ENCODE data around the gene DSCAM. TPM values are rescaled to one million over a fixed set of nuclear protein-coding genes. Genes with fewer than 3 reads are reported as not detected.

DSCAM gene
- total and polyA plus RNA-seq, 2 donors (not counting 3 experiments of a cell fraction or from before 2014, with no cell fraction given), result not detected

DNA sequence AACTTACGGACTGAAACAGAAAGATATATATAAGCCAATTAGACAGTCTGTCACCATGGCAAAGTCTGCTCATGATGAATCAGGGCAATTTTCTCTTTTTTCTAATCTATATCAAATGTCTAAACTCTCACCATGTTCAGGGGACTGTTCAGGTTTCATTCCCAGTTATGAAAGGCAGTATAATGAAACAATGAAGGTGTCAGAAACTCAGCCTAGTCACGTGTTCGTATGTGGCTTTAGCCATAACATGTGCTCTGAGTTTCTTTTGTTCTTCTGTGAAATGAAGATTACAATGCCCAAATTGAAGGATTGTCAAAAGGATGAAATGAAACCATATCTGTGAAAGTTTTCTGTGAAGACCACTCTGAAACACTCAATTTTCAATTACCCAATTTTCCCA is 392.9 kb downstream of the DSCAM start:
- Histone ChIP-seq H3K9ac (replicated peaks; ENCODE audit: extremely low read depth, insufficient read depth, low read length) (no peak overlapping the region), H3K4me3 (replicated peaks in 1 of 3; ENCODE audit: insufficient read depth in 1 of 3, low read depth in 1 of 3, low read length in 3 of 3) (no peak overlapping the region), H2AFZ (ENCODE audit: low read depth, low read length) (no peak overlapping the region), H3K27ac (ENCODE audit: insufficient read depth, low read depth, low read length) (no peak overlapping the region), H4K20me1 (replicated peaks; ENCODE audit: control insufficient read depth, extremely low read depth, insufficient read depth, low read length) (no peaks in the 10 kb centered on the region), H3K4me1 (ENCODE audit: control insufficient read depth, extremely low read depth, insufficient read depth, low read length) (no peaks in the 10 kb centered on the region), H3K36me3 (ENCODE audit: control insufficient read depth in 2 of 2, extremely low read depth in 1 of 2, insufficient read depth in 2 of 2, low read length in 2 of 2) (no peaks in the 10 kb centered on the region), H3K4me2 (ENCODE audit: insufficient read depth, low read length) (no peak overlapping the region), H3K9me3 (replicated peaks; ENCODE audit: control insufficient read depth, insufficient read depth, low read length) (no peaks in the 10 kb centered on the region), H3K9me1 (replicated peaks; ENCODE audit: control insufficient read depth, extremely low read depth, insufficient read depth, low read length) (no peaks in the 10 kb centered on the region), H3K27me3 (ENCODE audit: control insufficient read depth in 2 of 2, insufficient read depth in 2 of 2, low read length in 2 of 2) (no peaks in the 10 kb centered on the region), H3K79me2 (ENCODE audit: control insufficient read depth, insufficient read depth, low read length) (no peaks in the 10 kb centered on the region)
- dilution Hi-C loops (cut with MboI; ENCODE audit: extremely low pct_ligation_motif_present, low sequenced_read_pairs) (no loop called here), intact Hi-C loops (cut with micrococcal nuclease) (no loop called here)
- CTCF ChIA-PET, result no interaction called here
- no peak for TF ChIP-seq POLR2AphosphoS5 (IDR thresholded peaks at IDR 0.05; ENCODE audit: insufficient read depth, low read depth, low read length)
- no peak for TF ChIP-seq EZH2 (IDR thresholded peaks at IDR 0.05; ENCODE audit: borderline replicate concordance, low read depth, low read length, severe bottlenecking)
- TF ChIP-seq POLR2A (IDR thresholded peaks at IDR 0.05; ENCODE audit: low read depth, low read length), result no peak
- no peak for TF ChIP-seq FOS (IDR thresholded peaks at IDR 0.05; ENCODE audit: borderline replicate concordance, insufficient read depth, low read length)
- TF ChIP-seq, protein P1, sequence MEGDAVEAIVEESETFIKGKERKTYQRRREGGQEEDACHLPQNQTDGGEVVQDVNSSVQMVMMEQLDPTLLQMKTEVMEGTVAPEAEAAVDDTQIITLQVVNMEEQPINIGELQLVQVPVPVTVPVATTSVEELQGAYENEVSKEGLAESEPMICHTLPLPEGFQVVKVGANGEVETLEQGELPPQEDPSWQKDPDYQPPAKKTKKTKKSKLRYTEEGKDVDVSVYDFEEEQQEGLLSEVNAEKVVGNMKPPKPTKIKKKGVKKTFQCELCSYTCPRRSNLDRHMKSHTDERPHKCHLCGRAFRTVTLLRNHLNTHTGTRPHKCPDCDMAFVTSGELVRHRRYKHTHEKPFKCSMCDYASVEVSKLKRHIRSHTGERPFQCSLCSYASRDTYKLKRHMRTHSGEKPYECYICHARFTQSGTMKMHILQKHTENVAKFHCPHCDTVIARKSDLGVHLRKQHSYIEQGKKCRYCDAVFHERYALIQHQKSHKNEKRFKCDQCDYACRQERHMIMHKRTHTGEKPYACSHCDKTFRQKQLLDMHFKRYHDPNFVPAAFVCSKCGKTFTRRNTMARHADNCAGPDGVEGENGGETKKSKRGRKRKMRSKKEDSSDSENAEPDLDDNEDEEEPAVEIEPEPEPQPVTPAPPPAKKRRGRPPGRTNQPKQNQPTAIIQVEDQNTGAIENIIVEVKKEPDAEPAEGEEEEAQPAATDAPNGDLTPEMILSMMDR (IDR thresholded peaks at IDR 0.05; ENCODE audit: extremely low read depth in 1 of 2, insufficient read depth in 1 of 2, low read depth in 1 of 2, low read length in 2 of 2), result no peak
- TF ChIP-seq, protein P2, sequence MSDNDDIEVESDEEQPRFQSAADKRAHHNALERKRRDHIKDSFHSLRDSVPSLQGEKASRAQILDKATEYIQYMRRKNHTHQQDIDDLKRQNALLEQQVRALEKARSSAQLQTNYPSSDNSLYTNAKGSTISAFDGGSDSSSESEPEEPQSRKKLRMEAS (IDR thresholded peaks at IDR 0.05; ENCODE audit: insufficient read depth, insufficient read length), result no peak
- no peak for TF ChIP-seq GATA2 (IDR thresholded peaks at IDR 0.05; ENCODE audit: insufficient read depth, insufficient read length, low read depth, low read length)
- TF ChIP-seq MYC (IDR thresholded peaks at IDR 0.05; ENCODE audit: low read depth, low read length), result no peak
- no peak for TF ChIP-seq JUN (IDR thresholded peaks at IDR 0.05; ENCODE audit: borderline replicate concordance, insufficient read depth, insufficient read length, low read depth)
- POLR2A ChIA-PET, result no interaction called here
- BruUV-seq (replicated peaks), result no TSS peak
- no peak for FAIRE-seq
- DNase-seq (ENCODE audit: low read depth, low spot score), result no peak
